Endodermal cell (in vitro differentiated cells): ENCODE data around the gene TMCO4. TPM values are rescaled to one million over a fixed set of nuclear protein-coding genes. Genes with fewer than 3 reads are reported as not detected.
"Not testable (repeated sequence)": the region's sequence is repeated elsewhere in the genome, so short reads cannot be mapped to it uniquely, and the experiment has no call there.

ENCODE experiments used
- DNase-seq: peaks from one replicate; pipeline ENCODE4 v3.0.0-alpha.2; 2017
- H3K27ac ChIP-seq: 2 replicates; pipeline ENCODE4 v1.5.1; 2013; ENCODE audit warnings: mild to moderate bottlenecking, low read depth, low read length, moderate library complexity
- H3K27me3 ChIP-seq: 2 replicates; pipeline ENCODE4 v1.6.1; 2013; ENCODE audit warnings: mild to moderate bottlenecking, low read length, moderate library complexity; ENCODE audit not compliant: insufficient read depth, control insufficient read depth, poor library complexity, severe bottlenecking
- H3K36me3 ChIP-seq: 2 replicates; pipeline ENCODE4 v1.7.0; 2013; ENCODE audit warnings: mild to moderate bottlenecking, low read length, moderate library complexity; ENCODE audit not compliant: control insufficient read depth, insufficient read depth
- H3K4me1 ChIP-seq: one replicate; pipeline ENCODE4 v1.7.0; 2013; ENCODE audit warnings: low read length; ENCODE audit not compliant: control insufficient read depth, insufficient read depth
- H3K4me3 ChIP-seq: 2 replicates; pipeline ENCODE4 v1.5.1; 2013; ENCODE audit warnings: mild to moderate bottlenecking, low read length, moderate library complexity
- H3K9ac ChIP-seq: 2 replicates; pipeline ENCODE4 v1.6.1; 2013; ENCODE audit warnings: mild to moderate bottlenecking, low read length, moderate library complexity; ENCODE audit not compliant: poor library complexity, severe bottlenecking; ENCODE audit errors: extremely low read depth
- H3K9me3 ChIP-seq: 2 replicates; pipeline ENCODE4 v1.6.1; 2013; ENCODE audit warnings: mild to moderate bottlenecking, low read length, moderate library complexity; ENCODE audit not compliant: control insufficient read depth
- H3K27ac Mint-ChIP-seq: 2 replicates; pipeline ENCODE4 v1.8.0; 2020; ENCODE audit warnings: mixed read lengths
- H3K27me3 Mint-ChIP-seq: 2 replicates; pipeline ENCODE4 v1.8.0; 2021; ENCODE audit warnings: mild to moderate bottlenecking, mixed read lengths; ENCODE audit not compliant: insufficient read depth
- H3K36me3 Mint-ChIP-seq: 2 replicates; pipeline ENCODE4 v1.8.0; 2020; ENCODE audit warnings: low read depth, mixed read lengths
- H3K4me1 Mint-ChIP-seq: 2 replicates; pipeline ENCODE4 v1.8.0; 2020; ENCODE audit warnings: mixed read lengths
- H3K4me3 Mint-ChIP-seq: 2 replicates; pipeline ENCODE4 v1.8.0; 2020; ENCODE audit warnings: mild to moderate bottlenecking, moderate library complexity, mixed read lengths
- H3K9me3 Mint-ChIP-seq: 2 replicates; pipeline ENCODE4 v1.8.0; 2020; ENCODE audit warnings: mild to moderate bottlenecking, mixed read lengths
- WGBS, 2 experiments: methylation state at CpG; one replicate each; pipeline versions ENCODE4 v1.1.5 to v1.1.7; 2013; ENCODE audit warnings: missing lambda C conversion rate in 2 of 2, mixed read lengths in 1 of 2; ENCODE audit not compliant: insufficient coverage in 1 of 2, insufficient read length in 1 of 2; 5-methylcytosine and 5-hydroxymethylcytosine counted together
- total RNA-seq, 2 donors: library from RNA; stranded (reverse); fragmentation: NEBNext Ultra II Directional in 1 of 2; extraction: Animal tissue kit (Norgen Biotek cat#: 25700) in 1 of 2; gene quantifications; 2 replicates in 1 of 2; 3 replicates in 1 of 2; pipeline ENCODE4 v1.2.1, GENCODE V29; 2021
- TF ChIP-seq, protein P1 (sequence below): fragments of 200-600 bp; sonication (generic); conservative IDR thresholded peaks from 2 replicates; pipeline ENCODE4 v1.5.0; 2021; ENCODE audit warnings: antibody characterized with exemption, mild to moderate bottlenecking

Gene TMCO4
- total RNA-seq, 2 donors from 2014 or later, result 6.2 to 6.6 TPM

DNA sequence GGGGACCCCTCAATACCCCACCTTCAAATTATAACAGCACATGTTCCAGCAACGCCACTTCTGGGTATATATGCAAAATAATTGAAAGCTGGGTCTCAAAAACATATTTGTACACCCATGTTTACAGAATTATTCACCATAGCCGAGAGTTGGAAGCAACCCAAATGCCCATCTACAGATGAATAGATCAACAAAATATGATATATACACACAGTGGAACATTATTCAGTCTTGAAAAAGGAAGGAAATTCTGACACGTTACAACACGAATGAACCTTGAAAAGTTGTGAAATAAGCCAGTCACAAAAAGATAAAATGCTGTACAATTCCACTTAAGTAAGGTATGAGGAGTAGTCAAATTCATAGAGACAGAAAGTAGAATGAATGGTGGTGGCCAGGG is 5.1 kb downstream of the TMCO4 start:
- Histone ChIP-seq H3K4me3 (no peak overlapping the region), H3K27ac (no peak overlapping the region), H3K4me1 (no peaks in the 10 kb centered on the region), H3K27me3 (peaks cover 15% of the 10 kb centered on the region), H3K9me3 (no peaks in the 10 kb centered on the region), H3K36me3 (no peaks in the 10 kb centered on the region), H3K9ac (no peak overlapping the region)
- no peak overlapping the region for H3K27ac Mint-ChIP-seq
- H3K4me1 Mint-ChIP-seq, result peaks cover 8% of the 10 kb centered on the region
- H3K4me3 Mint-ChIP-seq, result no peak overlapping the region
- H3K27me3 Mint-ChIP-seq, result peaks cover 5% of the 10 kb centered on the region
- DNase-seq, result no peak
- TF ChIP-seq, protein P1, sequence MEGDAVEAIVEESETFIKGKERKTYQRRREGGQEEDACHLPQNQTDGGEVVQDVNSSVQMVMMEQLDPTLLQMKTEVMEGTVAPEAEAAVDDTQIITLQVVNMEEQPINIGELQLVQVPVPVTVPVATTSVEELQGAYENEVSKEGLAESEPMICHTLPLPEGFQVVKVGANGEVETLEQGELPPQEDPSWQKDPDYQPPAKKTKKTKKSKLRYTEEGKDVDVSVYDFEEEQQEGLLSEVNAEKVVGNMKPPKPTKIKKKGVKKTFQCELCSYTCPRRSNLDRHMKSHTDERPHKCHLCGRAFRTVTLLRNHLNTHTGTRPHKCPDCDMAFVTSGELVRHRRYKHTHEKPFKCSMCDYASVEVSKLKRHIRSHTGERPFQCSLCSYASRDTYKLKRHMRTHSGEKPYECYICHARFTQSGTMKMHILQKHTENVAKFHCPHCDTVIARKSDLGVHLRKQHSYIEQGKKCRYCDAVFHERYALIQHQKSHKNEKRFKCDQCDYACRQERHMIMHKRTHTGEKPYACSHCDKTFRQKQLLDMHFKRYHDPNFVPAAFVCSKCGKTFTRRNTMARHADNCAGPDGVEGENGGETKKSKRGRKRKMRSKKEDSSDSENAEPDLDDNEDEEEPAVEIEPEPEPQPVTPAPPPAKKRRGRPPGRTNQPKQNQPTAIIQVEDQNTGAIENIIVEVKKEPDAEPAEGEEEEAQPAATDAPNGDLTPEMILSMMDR, result no peak
- H3K9me3 Mint-ChIP-seq, result no peaks in the 10 kb centered on the region
- H3K36me3 Mint-ChIP-seq, result peaks cover 3% of the 10 kb centered on the region
- WGBS, 2 experiments, result 88 to 92% methylated on average over 3 to 4 of the region's 4 CpGs

DNA sequence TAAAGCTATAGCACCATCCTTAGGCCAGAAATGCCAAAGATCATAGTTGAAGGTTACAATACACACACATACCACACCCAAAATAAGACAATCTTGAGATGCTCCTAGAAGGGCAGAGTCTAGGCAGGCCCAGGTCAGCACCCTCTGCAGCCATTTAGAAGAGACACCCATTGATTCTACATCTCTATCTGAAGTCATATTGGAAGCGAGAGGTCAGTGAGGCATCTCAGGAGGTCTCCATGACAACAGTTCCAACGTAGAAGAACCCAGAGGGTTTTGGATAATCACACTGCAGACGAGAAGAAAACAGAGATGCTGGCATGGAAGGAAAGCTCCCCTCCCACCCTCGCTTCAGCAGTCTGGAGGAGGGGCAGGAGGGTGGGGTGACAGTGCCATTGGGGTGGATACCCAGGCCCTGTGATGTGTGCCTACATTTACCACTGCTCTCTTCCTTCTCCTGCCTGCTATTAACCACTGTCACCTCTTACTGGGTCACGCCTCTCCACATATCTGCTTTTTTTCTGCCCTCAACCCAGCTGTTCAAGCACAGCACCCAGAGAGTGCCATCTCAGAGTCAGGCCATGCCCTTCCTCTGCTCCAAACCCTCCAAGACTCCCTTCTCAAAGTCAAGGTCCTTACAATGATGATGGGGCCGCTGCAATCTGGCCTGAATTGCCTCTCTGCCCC is 6.2 kb downstream of the TMCO4 start:
- H3K27ac ChIP-seq, result no peak overlapping the region
- Mint-ChIP-seq H3K36me3 (peaks cover 3% of the 10 kb centered on the region), H3K9me3 (no peaks in the 10 kb centered on the region), H3K4me1 (peaks cover 4% of the 10 kb centered on the region), H3K27me3 (no peaks in the 10 kb centered on the region), H3K4me3 (no peak overlapping the region), H3K27ac (no peak overlapping the region)
- no peak overlapping the region for H3K4me3 ChIP-seq
- 76 to 86% methylated on average over 6 of the region's 6 CpGs for WGBS, 2 experiments
- no peaks in the 10 kb centered on the region for H3K4me1 ChIP-seq
- H3K27me3 ChIP-seq, result peaks cover 5% of the 10 kb centered on the region
- TF ChIP-seq, protein P1, result no peak
- no peaks in the 10 kb centered on the region for H3K9me3 ChIP-seq
- H3K9ac ChIP-seq, result no peak overlapping the region
- DNase-seq, result no peak
- H3K36me3 ChIP-seq, result no peaks in the 10 kb centered on the region

DNA sequence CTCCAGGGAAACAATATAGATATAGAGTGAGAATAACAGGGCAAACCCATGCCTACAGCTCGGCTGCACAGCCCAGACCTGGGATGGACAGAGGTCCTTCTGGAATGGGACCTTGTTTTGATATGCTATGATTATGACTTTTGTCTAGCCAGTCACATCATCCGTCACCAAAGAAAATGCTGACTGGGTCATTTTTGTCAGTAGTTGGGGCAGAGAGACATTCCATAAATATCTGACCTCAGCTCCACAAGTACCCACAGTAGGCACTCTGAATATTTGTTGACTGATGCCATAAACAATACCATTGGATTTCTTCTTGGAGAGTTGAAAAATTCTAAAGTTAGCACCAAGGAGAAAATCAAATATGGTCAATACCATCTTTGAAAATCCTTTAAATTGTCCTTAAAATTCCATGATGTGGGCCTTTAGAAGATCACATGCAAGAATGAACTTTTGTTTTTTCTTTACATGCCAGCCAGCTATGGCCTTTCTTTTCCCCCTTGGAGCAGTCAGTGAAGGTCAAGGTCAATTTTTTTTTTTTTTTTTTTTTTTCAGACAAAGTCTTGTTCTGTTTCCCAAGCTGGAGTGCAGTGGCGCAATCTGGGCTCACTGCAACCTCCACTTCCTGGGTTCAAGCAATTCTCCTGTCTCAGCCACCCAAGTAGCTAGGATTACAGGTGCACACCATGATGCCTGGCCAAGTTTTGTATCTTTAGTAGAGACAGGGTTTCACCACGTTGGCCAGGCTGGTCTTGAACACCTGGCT is 7.3 kb downstream of the TMCO4 start:
- Mint-ChIP-seq H3K4me3 (no peak overlapping the region), H3K27me3 (peaks cover 3% of the 10 kb centered on the region), H3K4me1 (peaks cover 4% of the 10 kb centered on the region), H3K27ac (no peak overlapping the region), H3K9me3 (no peaks in the 10 kb centered on the region), H3K36me3 (peaks cover 3% of the 10 kb centered on the region)
- TF ChIP-seq, protein P1, result no peak
- Histone ChIP-seq H3K27ac (no peak overlapping the region), H3K27me3 (no peaks in the 10 kb centered on the region), H3K4me1 (no peaks in the 10 kb centered on the region), H3K36me3 (no peaks in the 10 kb centered on the region), H3K9me3 (no peaks in the 10 kb centered on the region), H3K9ac (no peak overlapping the region), H3K4me3 (no peak overlapping the region)
- DNase-seq, result no peak
- WGBS, 2 experiments, result 95 to 96% methylated on average over 3 to 4 of the region's 4 CpGs

DNA sequence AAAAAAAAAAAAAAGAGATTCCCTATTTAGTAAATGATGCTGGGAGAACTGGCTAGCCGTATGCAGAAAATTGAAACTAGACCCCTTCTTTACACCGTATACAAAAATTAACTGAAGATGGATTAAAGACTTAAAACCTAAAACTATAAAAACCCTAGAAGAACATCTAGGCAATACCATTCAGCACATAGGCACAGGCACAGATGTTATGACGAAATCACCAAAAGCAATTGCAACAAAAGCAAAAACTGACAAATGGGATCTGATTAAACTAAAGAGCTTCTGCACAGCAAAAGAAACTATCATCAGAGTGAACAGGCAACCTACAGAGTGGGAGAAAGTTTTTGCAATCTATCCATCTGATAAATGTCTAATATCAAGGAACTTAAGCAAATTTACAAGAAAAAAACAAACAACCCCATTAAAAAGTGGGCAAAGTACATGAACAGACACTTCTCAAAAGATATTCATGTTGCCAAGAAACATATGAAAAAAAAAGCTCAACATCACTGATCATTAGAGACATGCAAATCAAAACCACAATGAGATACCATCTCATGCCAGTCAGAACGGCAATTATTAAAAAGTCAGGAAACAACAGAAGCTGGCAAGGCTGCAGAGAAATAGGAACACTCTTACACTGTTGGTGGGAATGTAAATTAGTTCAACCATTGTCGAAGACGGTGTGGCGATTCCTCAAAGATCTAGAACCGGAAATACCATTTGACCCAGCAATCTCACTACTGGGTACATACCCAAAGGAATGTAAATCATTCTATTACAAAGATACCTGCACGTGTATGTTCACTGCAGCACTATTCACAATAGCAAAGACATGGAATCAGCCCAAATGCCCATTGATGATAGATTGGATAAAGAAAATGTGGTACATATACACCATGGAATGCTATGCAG is 9.4 kb downstream of the TMCO4 start:
- H3K27ac ChIP-seq, H3K36me3 ChIP-seq, H3K4me1 ChIP-seq, H3K4me3 ChIP-seq, H3K9me3 Mint-ChIP-seq, DNase-seq, H3K9me3 ChIP-seq, H3K36me3 Mint-ChIP-seq, H3K27me3 ChIP-seq, H3K4me3 Mint-ChIP-seq, H3K27ac Mint-ChIP-seq, H3K9ac ChIP-seq, H3K27me3 Mint-ChIP-seq: not testable (repeated sequence)
- H3K4me1 Mint-ChIP-seq, result peaks cover 11% of the 10 kb centered on the region
- WGBS, 2 experiments, result 92 to 97% methylated on average over 8 to 9 of the region's 9 CpGs
